Measurements from ENCODE around the gene ZNF469. TPM values are rescaled to one million over a fixed set of nuclear protein-coding genes. Genes with fewer than 3 reads are reported as not detected.

The ZNF469 gene
- total RNA-seq, 1 experiment from 2014 or later, result not detected

- Histone ChIP-seq H3K9ac (ENCODE audit: low read length) (no peak overlapping the region), H3K4me2 (ENCODE audit: low read depth, low read length, poor library complexity, severe bottlenecking) (no peak overlapping the region), H3K27me3 (ENCODE audit: low read length) (no peaks in the 10 kb centered on the region), H3K36me3 (ENCODE audit: insufficient read depth, low read length) (no peaks in the 10 kb centered on the region), H2AFZ (ENCODE audit: low read length) (no peak overlapping the region), H3K9me2 (replicated peaks; ENCODE audit: insufficient read depth, low read length) (no peaks in the 10 kb centered on the region), H4K20me1 (ENCODE audit: insufficient read depth, low read depth, low read length) (no peaks in the 10 kb centered on the region), H3K4me3 (ENCODE audit: low read length) (no peak overlapping the region), H3K4me1 (ENCODE audit: low read length) (no peaks in the 10 kb centered on the region), H3K79me2 (ENCODE audit: low read length) (no peaks in the 10 kb centered on the region), H3K9me3 (ENCODE audit: low read length) (no peaks in the 10 kb centered on the region), H3K27ac (ENCODE audit: low read length) (no peak overlapping the region)
- no peak for DNase-seq
These were observed 21.2 kb downstream of the ZNF469 start for GRCh38 chr16:88403794-88404581.

- Histone ChIP-seq H3K4me1 (ENCODE audit: low read length) (no peaks in the 10 kb centered on the region), H2AFZ (ENCODE audit: low read length) (no peak overlapping the region), H3K4me3 (ENCODE audit: low read length) (no peak overlapping the region), H3K79me2 (ENCODE audit: low read length) (no peaks in the 10 kb centered on the region), H3K9me2 (replicated peaks; ENCODE audit: insufficient read depth, low read length) (no peaks in the 10 kb centered on the region), H3K36me3 (ENCODE audit: insufficient read depth, low read length) (no peaks in the 10 kb centered on the region), H3K27ac (ENCODE audit: low read length) (no peak overlapping the region), H3K9ac (ENCODE audit: low read length) (no peak overlapping the region), H4K20me1 (ENCODE audit: insufficient read depth, low read depth, low read length) (no peaks in the 10 kb centered on the region), H3K9me3 (ENCODE audit: low read length) (no peaks in the 10 kb centered on the region), H3K4me2 (ENCODE audit: low read depth, low read length, poor library complexity, severe bottlenecking) (no peak overlapping the region), H3K27me3 (ENCODE audit: low read length) (no peaks in the 10 kb centered on the region)
- DNase-seq, result no peak
These were observed 22.0 kb downstream of the ZNF469 start for GRCh38 chr16:88404769-88405168.

GRCh38 chr16:88405216-88406060 lies 22.7 kb downstream of the ZNF469 start:
- Histone ChIP-seq H3K27me3 (ENCODE audit: low read length) (no peaks in the 10 kb centered on the region), H2AFZ (ENCODE audit: low read length) (no peak overlapping the region), H3K36me3 (ENCODE audit: insufficient read depth, low read length) (no peaks in the 10 kb centered on the region), H3K9me3 (ENCODE audit: low read length) (no peaks in the 10 kb centered on the region), H3K9me2 (replicated peaks; ENCODE audit: insufficient read depth, low read length) (no peaks in the 10 kb centered on the region), H3K4me2 (ENCODE audit: low read depth, low read length, poor library complexity, severe bottlenecking) (no peak overlapping the region), H3K9ac (ENCODE audit: low read length) (no peak overlapping the region), H3K27ac (ENCODE audit: low read length) (no peak overlapping the region), H3K79me2 (ENCODE audit: low read length) (no peaks in the 10 kb centered on the region), H3K4me3 (ENCODE audit: low read length) (no peak overlapping the region), H3K4me1 (ENCODE audit: low read length) (no peaks in the 10 kb centered on the region), H4K20me1 (ENCODE audit: insufficient read depth, low read depth, low read length) (no peaks in the 10 kb centered on the region)
- DNase-seq, result no peak

GRCh38 chr16:88406096-88407041 lies 23.6 kb downstream of the ZNF469 start:
- no peak overlapping the region for H3K4me2 ChIP-seq (ENCODE audit: low read depth, low read length, poor library complexity, severe bottlenecking)

GRCh38 chr16:88407042-88407420 lies 24.3 kb downstream of the ZNF469 start:
- Histone ChIP-seq H3K79me2 (ENCODE audit: low read length) (no peaks in the 10 kb centered on the region), H3K4me2 (ENCODE audit: low read depth, low read length, poor library complexity, severe bottlenecking) (no peak overlapping the region), H3K9me3 (ENCODE audit: low read length) (no peaks in the 10 kb centered on the region), H3K4me1 (ENCODE audit: low read length) (no peaks in the 10 kb centered on the region), H3K9me2 (replicated peaks; ENCODE audit: insufficient read depth, low read length) (no peaks in the 10 kb centered on the region), H3K36me3 (ENCODE audit: insufficient read depth, low read length) (no peaks in the 10 kb centered on the region), H3K27me3 (ENCODE audit: low read length) (no peaks in the 10 kb centered on the region), H3K9ac (ENCODE audit: low read length) (no peak overlapping the region), H4K20me1 (ENCODE audit: insufficient read depth, low read depth, low read length) (no peaks in the 10 kb centered on the region), H3K27ac (ENCODE audit: low read length) (no peak overlapping the region), H2AFZ (ENCODE audit: low read length) (no peak overlapping the region), H3K4me3 (ENCODE audit: low read length) (no peak overlapping the region)
- DNase-seq, result no peak

More at GRCh38 chr16:88406096-88407041, 23.6 kb downstream of the ZNF469 start:
- Histone ChIP-seq H3K4me1 (ENCODE audit: low read length) (no peaks in the 10 kb centered on the region), H3K9ac (ENCODE audit: low read length) (no peak overlapping the region), H3K9me2 (replicated peaks; ENCODE audit: insufficient read depth, low read length) (no peaks in the 10 kb centered on the region), H4K20me1 (ENCODE audit: insufficient read depth, low read depth, low read length) (no peaks in the 10 kb centered on the region), H3K27ac (ENCODE audit: low read length) (no peak overlapping the region), H3K27me3 (ENCODE audit: low read length) (no peaks in the 10 kb centered on the region), H3K79me2 (ENCODE audit: low read length) (no peaks in the 10 kb centered on the region), H2AFZ (ENCODE audit: low read length) (no peak overlapping the region), H3K9me3 (ENCODE audit: low read length) (no peaks in the 10 kb centered on the region), H3K4me3 (ENCODE audit: low read length) (no peak overlapping the region), H3K36me3 (ENCODE audit: insufficient read depth, low read length) (no peaks in the 10 kb centered on the region)
- DNase-seq, result no peak

GRCh38 chr16:88407807-88408206 lies 25.0 kb downstream of the ZNF469 start:
- no peaks in the 10 kb centered on the region for H3K36me3 ChIP-seq (ENCODE audit: insufficient read depth, low read length)
- H3K4me3 ChIP-seq (ENCODE audit: low read length), result no peak overlapping the region
- no peak overlapping the region for H2AFZ ChIP-seq (ENCODE audit: low read length)
- H3K9me3 ChIP-seq (ENCODE audit: low read length), result no peaks in the 10 kb centered on the region
- H3K4me2 ChIP-seq (ENCODE audit: low read depth, low read length, poor library complexity, severe bottlenecking), result no peak overlapping the region
- H3K79me2 ChIP-seq (ENCODE audit: low read length), result no peaks in the 10 kb centered on the region
- no peak overlapping the region for H3K9ac ChIP-seq (ENCODE audit: low read length)
- H4K20me1 ChIP-seq (ENCODE audit: insufficient read depth, low read depth, low read length), result no peaks in the 10 kb centered on the region
- no peak overlapping the region for H3K27ac ChIP-seq (ENCODE audit: low read length)
- H3K27me3 ChIP-seq (ENCODE audit: low read length), result no peaks in the 10 kb centered on the region
- no peaks in the 10 kb centered on the region for H3K4me1 ChIP-seq (ENCODE audit: low read length)
- DNase-seq, result no peak
- no peaks in the 10 kb centered on the region for H3K9me2 ChIP-seq (replicated peaks; ENCODE audit: insufficient read depth, low read length)

GRCh38 chr16:88408561-88409142 lies 25.9 kb downstream of the ZNF469 start:
- no peak for DNase-seq
- Histone ChIP-seq H3K9me3 (ENCODE audit: low read length) (no peaks in the 10 kb centered on the region), H3K36me3 (ENCODE audit: insufficient read depth, low read length) (no peaks in the 10 kb centered on the region), H3K9me2 (replicated peaks; ENCODE audit: insufficient read depth, low read length) (no peaks in the 10 kb centered on the region), H3K4me2 (ENCODE audit: low read depth, low read length, poor library complexity, severe bottlenecking) (no peak overlapping the region), H4K20me1 (ENCODE audit: insufficient read depth, low read depth, low read length) (no peaks in the 10 kb centered on the region), H3K4me3 (ENCODE audit: low read length) (no peak overlapping the region), H3K4me1 (ENCODE audit: low read length) (no peaks in the 10 kb centered on the region), H3K79me2 (ENCODE audit: low read length) (no peaks in the 10 kb centered on the region), H2AFZ (ENCODE audit: low read length) (no peak overlapping the region), H3K27ac (ENCODE audit: low read length) (no peak overlapping the region), H3K9ac (ENCODE audit: low read length) (no peak overlapping the region), H3K27me3 (ENCODE audit: low read length) (no peaks in the 10 kb centered on the region)

Data from Karpas-422 (cell line).